HEK293T (cell line): ENCODE data around the gene PTPN4.

Source experiments
- ARNT ChIP-seq: fragments of 450-650 bp; IDR thresholded peaks from 2 replicates; pipeline ENCODE4 v1.6.1; 2017; ENCODE audit warnings: mild to moderate bottlenecking
- BHLHE40 ChIP-seq: fragments of 450-650 bp; IDR thresholded peaks from 2 replicates; pipeline ENCODE4 v1.6.1; 2016; ENCODE audit warnings: mild to moderate bottlenecking, moderate library complexity, borderline replicate concordance
- ELF4 ChIP-seq: fragments of 450-650 bp; IDR thresholded peaks from 2 replicates; pipeline ENCODE4 v1.6.1; 2017; ENCODE audit warnings: antibody characterized with exemption
- FOXM1 ChIP-seq: fragments of 450-650 bp; IDR thresholded peaks from 2 replicates; pipeline ENCODE4 v1.6.1; 2017; ENCODE audit warnings: mild to moderate bottlenecking, borderline replicate concordance
- HDGF ChIP-seq: fragments of 450-650 bp; IDR thresholded peaks from 2 replicates; pipeline ENCODE4 v1.6.1; 2017; ENCODE audit warnings: antibody characterized with exemption, borderline replicate concordance
- NFRKB ChIP-seq: fragments of 450-650 bp; IDR thresholded peaks from 2 replicates; pipeline ENCODE4 v1.6.1; 2016; ENCODE audit warnings: mild to moderate bottlenecking, moderate library complexity
- SP1 ChIP-seq: fragments of 450-650 bp; IDR thresholded peaks from 2 replicates; pipeline ENCODE4 v1.6.1; 2017
- SUZ12 ChIP-seq: fragments of 450-650 bp; IDR thresholded peaks from 2 replicates; pipeline ENCODE4 v1.6.1; 2016; ENCODE audit warnings: mild to moderate bottlenecking
- ZNF384 ChIP-seq: fragments of 450-650 bp; IDR thresholded peaks from 2 replicates; pipeline ENCODE4 v1.6.1; 2016

DNA sequence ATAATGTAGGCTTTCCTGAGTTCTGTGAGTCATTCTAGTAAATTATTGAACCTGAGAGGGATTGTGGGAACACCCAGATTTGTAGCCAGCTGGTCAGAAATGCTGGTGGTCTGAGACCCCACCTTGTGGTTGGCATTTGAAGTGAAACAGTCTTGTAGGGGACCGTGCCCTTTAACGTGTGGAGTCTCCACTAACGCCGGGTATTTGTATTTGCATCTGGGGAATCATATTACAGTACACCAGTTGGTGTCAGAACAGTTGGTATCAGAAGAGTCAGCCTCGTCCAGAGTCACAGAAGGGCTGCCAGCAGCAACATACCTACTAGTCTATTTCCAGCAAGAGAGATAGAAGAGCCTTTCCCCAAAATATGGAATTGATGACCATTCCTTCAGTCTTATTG is 38.3 kb upstream of the PTPN4 start:
- TF ChIP-seq ZNF384: no peak
- no peak for TF ChIP-seq FOXM1
- TF ChIP-seq HDGF: no peak
- TF ChIP-seq SUZ12: no peak
- no peak for TF ChIP-seq ELF4
- no peak for TF ChIP-seq NFRKB
- no peak for TF ChIP-seq SP1
- TF ChIP-seq ARNT: no peak
- no peak for TF ChIP-seq BHLHE40
